GM19463 (cell line): Measurements from ENCODE around the gene HYAL1.
"Not testable (repeated sequence)": the region's sequence is repeated elsewhere in the genome, so short reads cannot be mapped to it uniquely, and the experiment has no call there.

ENCODE experiments used
- ATAC-seq: cut with Tn5 transposase; IDR thresholded peaks from one replicate; pipeline ENCODE4 v1.9.1; 2021; ENCODE audit warnings: mild to moderate bottlenecking, moderate library complexity; ENCODE audit not compliant: unreplicated experiment

HYAL1 gene

DNA sequence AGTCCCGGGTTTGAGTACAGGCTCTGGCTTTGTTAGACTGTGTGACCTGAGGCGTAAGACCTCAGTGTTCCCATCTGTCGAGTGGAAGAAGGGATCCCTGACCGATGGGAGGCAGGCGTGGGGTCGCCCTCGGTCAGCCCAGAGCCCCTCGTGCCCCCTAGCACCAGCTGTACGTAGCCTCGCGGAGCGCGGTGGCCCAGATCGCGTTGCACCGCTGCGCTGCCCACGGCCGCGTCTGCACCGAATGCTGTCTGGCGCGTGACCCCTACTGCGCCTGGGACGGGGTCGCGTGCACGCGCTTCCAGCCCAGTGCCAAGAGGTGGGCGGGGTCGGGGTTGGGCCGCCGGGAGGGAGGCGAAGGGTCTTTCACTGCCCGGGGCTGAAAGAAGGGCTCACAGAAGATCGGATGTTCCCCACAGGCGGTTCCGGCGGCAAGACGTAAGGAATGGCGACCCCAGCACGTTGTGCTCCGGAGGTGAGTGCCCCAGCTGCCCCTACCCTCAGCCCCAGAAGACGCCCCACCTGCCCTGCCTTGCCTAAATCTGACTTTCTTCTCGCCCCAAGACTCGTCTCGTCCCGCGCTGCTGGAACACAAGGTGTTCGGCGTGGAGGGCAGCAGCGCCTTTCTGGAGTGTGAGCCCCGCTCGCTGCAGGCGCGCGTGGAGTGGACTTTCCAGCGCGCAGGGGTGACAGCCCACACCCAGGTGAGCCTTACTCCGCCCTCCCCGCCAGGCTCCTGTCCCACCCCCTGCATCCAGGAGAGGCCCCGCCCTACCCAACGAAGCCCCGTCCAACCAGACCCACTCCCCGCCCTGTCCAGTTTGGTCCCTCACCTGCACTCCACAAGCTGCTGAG is 28.0 kb downstream of the HYAL1 start:
- no peak for ATAC-seq

- no peak for ATAC-seq
These were observed 28.8 kb downstream of the HYAL1 start for GRCh38 chr3:50274371-50275104.

DNA sequence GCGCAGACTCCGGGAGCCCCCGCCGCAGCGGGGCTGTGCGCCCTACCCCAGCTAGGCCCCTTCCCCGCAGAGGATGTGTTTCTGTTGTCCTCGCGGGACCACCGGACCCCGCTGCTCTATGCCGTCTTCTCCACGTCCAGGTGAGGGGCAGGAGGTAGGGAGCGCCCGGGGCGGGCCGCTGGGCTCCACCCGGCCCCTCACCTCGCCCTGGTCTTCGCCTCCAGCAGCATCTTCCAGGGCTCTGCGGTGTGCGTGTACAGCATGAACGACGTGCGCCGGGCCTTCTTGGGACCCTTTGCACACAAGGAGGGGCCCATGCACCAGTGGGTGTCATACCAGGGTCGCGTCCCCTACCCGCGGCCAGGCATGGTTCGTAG is 29.7 kb downstream of the HYAL1 start:
- ATAC-seq, result no peak

DNA sequence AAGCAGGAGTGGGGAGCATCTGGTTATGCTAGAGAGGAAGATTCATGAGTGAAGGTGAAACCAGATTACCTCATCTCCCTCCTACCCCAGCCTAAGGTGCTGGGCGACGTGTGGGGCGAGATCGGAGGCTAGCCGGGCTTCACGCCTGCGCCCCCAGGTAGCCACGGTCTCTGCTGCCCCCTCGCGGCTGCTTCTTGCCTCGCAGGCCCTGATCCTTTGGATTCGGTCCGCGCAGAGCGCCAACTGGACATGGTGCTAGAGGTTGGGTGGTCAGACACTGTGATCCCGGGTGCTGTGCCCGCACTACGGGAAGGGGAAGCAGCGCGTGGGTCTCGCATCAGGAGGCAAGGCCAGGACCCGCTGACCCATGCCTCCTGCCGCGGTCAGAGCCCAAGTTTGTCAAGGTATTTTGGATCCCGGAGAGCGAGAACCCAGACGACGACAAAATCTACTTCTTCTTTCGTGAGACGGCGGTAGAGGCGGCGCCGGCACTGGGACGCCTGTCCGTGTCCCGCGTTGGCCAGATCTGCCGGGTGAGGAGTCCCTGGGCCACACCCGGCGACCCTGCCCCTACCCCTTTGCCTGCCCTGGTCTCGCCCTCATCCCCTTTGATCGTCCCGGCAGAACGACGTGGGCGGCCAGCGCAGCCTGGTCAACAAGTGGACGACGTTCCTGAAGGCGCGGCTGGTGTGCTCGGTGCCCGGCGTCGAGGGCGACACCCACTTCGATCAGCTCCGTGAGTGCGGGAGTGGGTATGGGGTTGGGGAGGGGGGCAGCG is 30.3 kb downstream of the HYAL1 start:
- ATAC-seq, result peak; percentile 84

GRCh38 chr3:50272538-50272910 is 30.9 kb downstream of the HYAL1 start:
- not testable (repeated sequence) for ATAC-seq

GRCh38 chr3:50271314-50271936 is 31.9 kb downstream of the HYAL1 start:
- ATAC-seq, result no peak

DNA sequence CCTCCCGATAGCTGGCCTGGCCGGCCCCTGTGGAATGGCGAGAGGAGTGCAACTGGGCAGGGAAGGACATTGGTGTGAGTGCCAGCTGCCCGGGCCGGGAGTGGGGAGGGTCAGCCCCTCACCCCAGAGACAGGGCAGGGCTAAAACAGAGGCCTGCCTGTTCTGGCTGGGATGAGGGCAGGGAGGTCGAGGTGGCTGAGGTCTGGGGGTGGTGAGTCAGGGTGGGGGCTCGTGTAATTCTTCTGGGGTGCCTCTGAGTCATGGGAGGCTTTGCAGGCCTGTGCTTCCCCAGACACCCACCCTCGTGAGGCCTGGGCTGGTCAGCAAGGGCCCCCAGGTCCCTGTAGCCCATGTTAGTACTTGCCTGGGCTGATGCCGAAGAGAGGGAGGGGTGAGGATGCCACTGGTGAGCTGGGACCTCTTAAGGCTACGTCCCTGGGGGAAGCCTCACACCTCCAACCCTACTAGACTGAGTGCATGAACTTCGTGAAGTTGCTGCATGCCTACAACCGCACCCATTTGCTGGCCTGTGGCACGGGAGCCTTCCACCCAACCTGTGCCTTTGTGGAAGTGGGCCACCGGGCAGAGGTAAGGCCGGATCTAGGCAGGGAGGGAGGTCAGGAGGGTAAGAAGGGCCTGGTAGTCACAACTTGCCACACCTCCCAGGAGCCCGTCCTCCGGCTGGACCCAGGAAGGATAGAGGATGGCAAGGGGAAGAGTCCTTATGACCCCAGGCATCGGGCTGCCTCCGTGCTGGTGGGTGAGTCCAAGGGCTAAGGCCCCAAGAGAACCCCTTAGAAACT is 32.8 kb downstream of the HYAL1 start:
- ATAC-seq, result no peak

DNA sequence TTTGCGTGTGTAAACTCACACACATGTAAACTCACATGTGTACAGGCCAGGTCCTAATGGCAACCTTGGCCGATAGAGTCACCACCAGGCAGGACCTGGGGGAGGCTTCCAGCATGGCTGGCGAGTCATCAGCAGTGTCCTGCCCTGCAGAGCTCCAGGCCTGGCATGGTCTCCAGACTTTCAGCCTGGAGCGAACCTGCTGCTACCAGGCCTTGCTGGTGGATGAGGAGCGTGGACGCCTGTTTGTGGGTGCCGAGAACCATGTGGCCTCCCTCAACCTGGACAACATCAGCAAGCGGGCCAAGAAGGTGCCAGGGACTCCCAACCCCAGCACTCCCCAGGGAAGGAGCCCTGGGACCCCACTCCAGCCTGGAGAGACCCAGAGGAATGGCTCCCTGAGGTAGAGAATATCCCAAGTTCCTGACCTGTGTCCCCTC is 33.4 kb downstream of the HYAL1 start:
- ATAC-seq, result no peak

DNA sequence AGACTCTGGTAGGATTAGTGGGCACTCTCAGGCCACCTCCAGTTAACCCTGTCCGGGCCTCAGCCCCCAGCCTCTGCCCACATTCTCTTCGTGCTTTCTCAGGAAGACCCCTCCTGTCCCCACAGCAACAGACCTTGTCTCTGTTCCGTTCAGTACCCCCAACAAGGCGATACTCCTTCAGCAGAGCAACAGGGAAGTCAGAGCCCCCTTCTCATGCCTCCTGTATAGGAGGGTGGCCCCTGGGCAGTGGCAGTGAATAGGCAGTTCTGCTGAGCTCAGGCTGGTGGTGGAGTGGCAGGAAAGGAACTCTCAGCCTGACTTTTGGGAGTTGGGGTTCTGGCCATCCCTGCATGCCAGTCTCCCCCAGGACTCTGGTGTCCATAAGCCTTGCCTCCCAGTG is 33.9 kb downstream of the HYAL1 start:
- no peak for ATAC-seq

GRCh38 chr3:50268703-50269451 is 34.5 kb downstream of the HYAL1 start, which contains the start of gene SEMA3B:
Gene SEMA3B (plus strand): TSS chr3:50269147. CDS start chr3:50269241, 94 bp downstream.
- no peak for ATAC-seq

DNA sequence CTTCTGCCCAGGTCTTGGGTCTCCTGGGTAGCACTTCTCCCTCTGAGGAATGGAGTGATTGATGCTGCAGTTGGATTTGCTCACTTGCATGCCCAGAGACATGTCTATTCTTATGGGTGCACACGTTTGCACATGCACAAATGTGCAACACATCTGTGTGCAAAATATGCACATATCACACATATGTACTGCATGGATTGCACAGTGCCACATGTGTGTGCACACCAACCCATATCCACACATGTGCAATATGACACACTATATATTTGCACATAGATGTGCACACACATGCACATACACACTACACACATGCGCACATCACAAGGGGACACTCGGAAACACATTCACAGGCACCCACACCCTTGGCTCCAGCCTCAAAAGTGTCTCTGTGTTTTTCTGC is 35.1 kb downstream of the HYAL1 start:
- ATAC-seq, result no peak

GRCh38 chr3:50267280-50267913 is 36.0 kb downstream of the HYAL1 start:
- no peak for ATAC-seq

DNA sequence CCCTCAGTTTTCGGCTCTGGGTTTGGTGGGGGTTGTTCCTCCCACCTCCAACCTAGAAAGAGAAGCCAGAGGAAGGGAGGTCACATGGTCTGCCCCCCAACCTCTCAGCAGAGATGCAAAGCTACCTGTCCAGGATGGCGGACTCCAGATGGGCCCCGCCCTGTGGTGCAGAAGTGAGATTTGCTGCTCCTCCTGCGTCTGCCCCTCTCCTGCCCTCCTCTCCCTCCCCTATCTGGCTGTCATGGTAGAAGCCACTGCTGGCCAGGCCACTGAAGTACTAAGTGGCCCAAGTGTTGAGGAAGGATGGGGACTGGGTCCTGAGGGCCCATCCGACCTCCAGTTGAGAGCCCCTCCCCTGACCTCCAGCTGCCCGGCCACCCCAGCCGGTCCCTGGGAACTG is 36.5 kb downstream of the HYAL1 start:
- ATAC-seq, result no peak

- ATAC-seq, result no peak
These were observed 37.4 kb downstream of the HYAL1 start for GRCh38 chr3:50266017-50266416.

- no peak for ATAC-seq
These were observed 37.8 kb downstream of the HYAL1 start for GRCh38 chr3:50265571-50265970.

- ATAC-seq, result no peak
These were observed 38.3 kb downstream of the HYAL1 start for GRCh38 chr3:50264964-50265485.

- no peak for ATAC-seq
These were observed 38.9 kb downstream of the HYAL1 start for GRCh38 chr3:50264383-50264963.
